HUES64 (cell line): ENCODE data around the gene TWNK.

ENCODE experiments used
- H3K27ac ChIP-seq: 2 replicates; pipeline ENCODE4 v1.7.0; 2013; ENCODE audit warnings: low read depth, low read length, inconsistent platforms
- H3K27me3 ChIP-seq: 2 replicates; pipeline ENCODE4 v1.6.1; 2013; ENCODE audit warnings: mild to moderate bottlenecking, low read length; ENCODE audit not compliant: insufficient read depth
- H3K36me3 ChIP-seq: 2 replicates; pipeline ENCODE4 v1.6.1; 2013; ENCODE audit warnings: mild to moderate bottlenecking, low read length; ENCODE audit not compliant: insufficient read depth
- H3K4me1 ChIP-seq: 2 replicates; pipeline ENCODE4 v1.6.1; 2013; ENCODE audit warnings: mild to moderate bottlenecking, low read length, moderate library complexity; ENCODE audit not compliant: insufficient read depth
- H3K4me3 ChIP-seq: 2 replicates; pipeline ENCODE4 v1.5.1; 2013; ENCODE audit warnings: mild to moderate bottlenecking, low read length, moderate library complexity
- H3K9ac ChIP-seq: 2 replicates; pipeline ENCODE4 v1.6.1; 2013; ENCODE audit warnings: mild to moderate bottlenecking, low read depth, low read length
- H3K9me3 ChIP-seq: 2 replicates; pipeline ENCODE4 v1.6.1; 2013; ENCODE audit warnings: low read depth, low read length; ENCODE audit not compliant: insufficient read depth
- WGBS: fragments of 150-250, 120-280 bp; methylation state at CpG from one replicate; pipeline ENCODE4 v1.1.7; 2013; ENCODE audit warnings: missing lambda C conversion rate; 5-methylcytosine and 5-hydroxymethylcytosine counted together

TWNK gene

DNA sequence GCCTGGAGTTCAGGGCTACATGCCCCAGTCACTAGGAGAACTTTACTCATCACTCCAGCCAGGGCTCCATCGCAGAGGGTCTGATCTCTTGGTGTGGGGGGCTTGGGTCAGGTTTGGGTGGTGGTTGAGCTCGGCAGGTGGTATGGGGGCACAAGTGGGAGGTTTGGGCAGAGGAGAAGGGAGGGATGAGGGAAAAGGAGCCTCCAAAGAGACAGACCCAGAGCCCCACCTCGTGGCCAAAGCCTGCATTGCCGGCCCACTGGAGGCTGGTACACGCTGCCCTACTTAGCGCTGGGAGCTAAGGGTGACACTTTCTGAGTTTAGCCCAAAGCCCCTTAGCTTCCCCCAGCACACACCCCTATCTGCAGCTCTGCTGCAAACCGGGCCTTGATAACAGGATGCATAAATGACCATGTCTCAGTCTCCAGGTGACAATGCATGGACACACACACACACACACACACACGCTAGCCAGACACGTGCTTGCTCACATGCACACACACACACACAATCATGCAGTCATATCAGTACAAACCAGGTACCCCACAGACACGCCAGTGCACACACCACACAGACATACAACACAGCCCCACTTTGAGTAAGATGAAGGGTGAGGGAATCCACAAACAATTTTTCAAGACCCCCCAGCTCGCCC, 27.0 kb downstream of the TWNK start:
- Histone ChIP-seq H3K36me3 (no peaks in the 10 kb centered on the region), H3K4me1 (no peaks in the 10 kb centered on the region), H3K9me3 (no peaks in the 10 kb centered on the region), H3K27me3 (peaks cover 48% of the 10 kb centered on the region), H3K27ac (no peak overlapping the region), H3K4me3 (no peak overlapping the region), H3K9ac (no peak overlapping the region)
- WGBS = 28% methylated on average over 10 of the region's 11 CpGs

DNA sequence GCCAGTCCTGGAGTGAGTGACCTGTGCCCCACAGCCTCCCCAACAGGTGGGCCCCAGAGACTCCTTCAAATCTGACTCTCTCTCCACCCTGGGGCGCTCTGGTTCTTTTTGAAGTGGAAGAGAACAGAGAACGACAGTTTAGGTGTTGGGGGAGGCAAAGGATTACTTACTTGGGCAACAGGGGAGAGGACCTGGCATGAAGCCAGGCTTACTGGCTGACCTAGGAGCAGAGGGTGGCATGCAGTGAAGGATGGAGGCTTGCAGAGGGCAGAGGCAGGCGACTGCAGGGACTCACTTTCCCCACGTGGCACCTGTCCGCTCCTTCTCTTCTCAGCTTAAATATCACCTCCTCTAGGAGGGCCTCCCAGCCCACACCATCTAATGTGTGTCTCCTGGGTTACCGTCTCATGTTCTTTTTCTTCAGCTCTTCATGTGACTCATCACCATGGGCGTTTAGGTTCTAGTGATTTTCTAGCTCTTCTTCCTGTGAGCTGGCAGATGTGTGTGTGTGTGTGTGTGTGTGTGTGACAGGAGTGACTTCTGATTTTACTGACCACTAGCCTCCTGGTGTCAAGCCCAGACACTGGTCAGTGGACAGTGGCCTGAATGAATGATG, 27.7 kb downstream of the TWNK start:
- Histone ChIP-seq H3K27me3 (peaks cover 54% of the 10 kb centered on the region), H3K4me3 (no peak overlapping the region), H3K4me1 (no peaks in the 10 kb centered on the region), H3K9me3 (no peaks in the 10 kb centered on the region), H3K36me3 (no peaks in the 10 kb centered on the region), H3K9ac (no peak overlapping the region), H3K27ac (no peak overlapping the region)
- 54% methylated on average over 6 of the region's 7 CpGs for WGBS

DNA sequence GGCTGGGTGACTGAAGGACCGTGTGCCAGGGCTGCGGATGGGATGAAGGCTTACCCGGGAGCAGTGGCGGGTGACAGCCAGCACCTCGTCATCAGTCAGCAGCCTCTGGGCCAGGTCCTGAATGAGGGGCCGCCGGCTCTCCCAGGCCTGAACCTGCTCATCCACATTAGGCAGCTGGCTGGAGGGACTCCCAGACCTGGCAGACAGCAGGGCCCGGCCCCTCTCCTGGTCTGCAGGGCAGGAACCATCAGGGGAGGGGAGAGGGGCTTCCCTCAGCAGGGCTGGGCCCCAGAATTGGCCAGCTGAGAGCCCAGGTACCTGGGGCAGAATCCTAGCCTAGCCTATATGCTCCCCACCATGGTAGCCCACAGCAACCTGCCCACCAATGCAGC, 28.2 kb downstream of the TWNK start:
- no peak overlapping the region for H3K9ac ChIP-seq
- H3K9me3 ChIP-seq = no peaks in the 10 kb centered on the region
- H3K27ac ChIP-seq = no peak overlapping the region
- H3K36me3 ChIP-seq = no peaks in the 10 kb centered on the region
- peaks cover 58% of the 10 kb centered on the region for H3K27me3 ChIP-seq
- H3K4me1 ChIP-seq = no peaks in the 10 kb centered on the region
- H3K4me3 ChIP-seq = no peak overlapping the region
- WGBS = 89% methylated on average over 8 of the region's 8 CpGs

DNA sequence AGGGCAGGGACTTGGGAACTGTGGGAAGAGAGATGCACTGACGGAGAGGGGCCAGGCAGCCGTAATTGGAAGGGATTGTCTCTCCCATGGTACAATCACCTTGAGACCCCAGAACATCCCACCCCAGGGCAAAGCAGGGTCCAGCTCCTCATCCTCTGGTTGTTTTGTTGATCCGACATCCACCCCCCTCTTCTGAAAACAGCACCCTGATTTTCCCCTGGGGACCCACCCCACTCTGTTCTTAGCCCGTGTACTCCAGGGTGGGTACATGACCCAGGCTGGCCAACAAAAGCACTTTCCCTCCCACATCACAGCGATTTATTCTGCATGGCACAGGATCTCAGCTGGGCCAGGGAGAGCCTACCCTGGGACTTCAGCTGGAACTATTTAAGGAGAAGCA, 29.5 kb downstream of the TWNK start:
- Histone ChIP-seq H3K9me3 (no peaks in the 10 kb centered on the region), H3K4me3 (no peak overlapping the region), H3K27ac (no peak overlapping the region), H3K4me1 (no peaks in the 10 kb centered on the region), H3K27me3 (peaks cover 66% of the 10 kb centered on the region), H3K9ac (no peak overlapping the region), H3K36me3 (no peaks in the 10 kb centered on the region)
- 54% methylated on average over 5 of the region's 5 CpGs for WGBS

- no peaks in the 10 kb centered on the region for H3K36me3 ChIP-seq
- no peaks in the 10 kb centered on the region for H3K9me3 ChIP-seq
- peak overlapping the region; percentile 43 for H3K4me3 ChIP-seq
- peaks cover 66% of the 10 kb centered on the region for H3K27me3 ChIP-seq
- no peak overlapping the region for H3K27ac ChIP-seq
- 10% methylated on average over 20 of the region's 20 CpGs for WGBS
- no peak overlapping the region for H3K9ac ChIP-seq
- no peaks in the 10 kb centered on the region for H3K4me1 ChIP-seq
Measured at GRCh38 chr10:101018118-101018599, 30.8 kb downstream of the TWNK start.

GRCh38 chr10:101018600-101019439, 31.5 kb downstream of the TWNK start:
- Histone ChIP-seq H3K4me1 (no peaks in the 10 kb centered on the region), H3K9me3 (no peaks in the 10 kb centered on the region), H3K4me3 (peak overlapping the region; percentile 43), H3K27ac (no peak overlapping the region), H3K9ac (peak overlapping the region; percentile 3; the same call in 1 of the 2 replicates), H3K36me3 (no peaks in the 10 kb centered on the region), H3K27me3 (peaks cover 66% of the 10 kb centered on the region)
- whole genome bisulfite sequencing = 8% methylated on average over 45 of the region's 45 CpGs

DNA sequence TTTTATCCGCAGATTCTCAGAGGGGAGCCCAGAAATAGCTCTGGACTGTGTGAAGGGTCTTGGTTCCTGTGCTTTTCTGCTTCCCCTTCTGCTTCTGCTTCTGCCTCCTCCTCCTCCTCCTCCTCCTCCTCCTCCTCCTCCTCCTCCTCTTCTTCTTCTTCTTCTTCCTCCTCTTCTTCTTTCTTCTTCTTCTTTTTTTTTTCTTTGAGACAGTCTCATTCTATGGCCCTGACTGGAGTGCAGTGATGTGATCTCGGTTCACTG, 32.0 kb downstream of the TWNK start:
- 48% methylated on average over 2 of the region's 2 CpGs for WGBS
- H3K4me3 ChIP-seq = peak overlapping the region; percentile 43; the same call in 1 of the 2 replicates
- H3K9me3 ChIP-seq = no peaks in the 10 kb centered on the region
- peaks cover 65% of the 10 kb centered on the region for H3K27me3 ChIP-seq
- H3K36me3 ChIP-seq = no peaks in the 10 kb centered on the region
- H3K4me1 ChIP-seq = no peaks in the 10 kb centered on the region
- H3K9ac ChIP-seq = no peak overlapping the region
- H3K27ac ChIP-seq = no peak overlapping the region

DNA sequence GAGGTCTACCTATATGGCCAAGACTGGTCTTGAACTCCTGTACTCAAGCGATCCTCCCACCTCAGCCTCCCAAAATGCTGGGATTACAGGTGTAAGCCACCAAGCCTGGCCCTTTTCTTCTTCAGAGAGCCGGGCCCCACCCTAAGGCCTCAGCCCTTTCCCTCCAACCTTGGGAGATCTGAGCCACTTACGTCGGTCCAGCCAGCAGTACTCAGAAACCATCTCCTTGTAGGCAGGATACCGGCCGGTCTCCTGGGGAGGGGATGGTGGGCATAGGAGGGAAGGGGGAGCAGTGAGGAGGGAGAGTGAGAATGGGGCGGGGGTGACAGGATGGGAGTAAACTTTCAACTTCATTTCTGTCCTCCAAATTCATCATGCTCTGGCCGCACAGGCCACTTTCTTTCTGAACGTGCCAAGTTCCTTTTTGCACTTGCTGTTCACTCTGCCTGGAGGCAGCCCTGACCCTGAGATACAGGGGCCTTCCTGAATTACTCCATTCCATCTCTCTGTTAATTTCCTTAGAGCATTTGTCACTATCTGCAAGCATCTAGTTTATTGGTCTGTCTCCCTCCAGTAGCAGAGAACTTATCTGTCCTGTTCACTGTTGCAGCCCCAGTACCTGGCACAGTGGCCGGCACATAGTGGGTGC, 33.2 kb downstream of the TWNK start:
- 76% methylated on average over 10 of the region's 10 CpGs for WGBS
- Histone ChIP-seq H3K9ac (no peak overlapping the region), H3K27ac (no peak overlapping the region), H3K36me3 (no peaks in the 10 kb centered on the region), H3K27me3 (peaks cover 54% of the 10 kb centered on the region), H3K9me3 (no peaks in the 10 kb centered on the region), H3K4me3 (no peak overlapping the region), H3K4me1 (no peaks in the 10 kb centered on the region)

DNA sequence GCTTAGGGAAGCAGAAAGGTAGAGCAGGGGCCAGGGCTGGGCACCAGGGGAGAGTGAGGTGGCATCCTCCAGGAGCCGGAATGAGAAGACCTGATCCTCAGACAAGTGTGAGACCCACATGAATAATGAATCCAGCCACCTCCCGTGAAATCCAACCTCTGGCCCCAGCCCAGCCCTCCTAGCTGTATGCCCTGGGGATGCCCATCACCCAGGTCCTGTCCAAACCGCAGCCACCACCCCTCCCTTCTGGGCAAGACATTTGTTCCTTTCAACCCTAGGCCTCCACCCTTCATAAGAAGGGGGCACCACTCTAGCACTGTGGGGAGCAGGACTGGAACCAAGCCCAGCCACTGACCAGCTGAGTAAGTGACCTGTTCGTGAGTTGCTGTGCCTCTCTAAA, 33.9 kb downstream of the TWNK start:
- Histone ChIP-seq H3K9me3 (no peaks in the 10 kb centered on the region), H3K4me1 (no peaks in the 10 kb centered on the region), H3K36me3 (no peaks in the 10 kb centered on the region), H3K27me3 (peaks cover 48% of the 10 kb centered on the region), H3K27ac (no peak overlapping the region), H3K9ac (no peak overlapping the region), H3K4me3 (no peak overlapping the region)
- WGBS = 84% methylated on average over 4 of the region's 4 CpGs

DNA sequence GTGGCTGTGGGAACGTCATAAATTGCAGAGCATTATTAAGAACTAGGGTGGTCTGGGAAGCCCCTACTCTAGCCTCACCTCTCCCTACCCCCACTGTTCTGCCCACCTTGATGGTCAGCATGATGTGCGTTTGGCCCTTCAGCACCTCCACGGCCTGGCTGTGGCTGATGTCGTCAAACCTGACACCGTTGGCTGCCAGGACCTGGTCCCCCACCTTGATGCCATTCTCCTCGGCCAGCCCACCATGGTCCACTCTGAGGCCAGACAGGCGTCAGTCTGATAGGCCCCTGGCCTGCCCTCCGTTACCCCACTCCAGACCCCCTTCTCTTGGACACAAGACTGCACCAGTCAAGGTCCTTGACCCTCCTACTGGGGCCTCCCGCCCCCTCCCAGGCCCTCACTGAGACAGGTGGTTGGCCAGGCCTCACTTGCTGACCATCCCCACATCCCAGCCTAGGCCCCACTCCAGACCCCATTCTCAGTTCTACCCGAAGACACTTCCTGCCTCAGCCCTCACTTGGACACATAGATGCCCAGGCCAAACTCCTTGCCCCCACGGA, 34.4 kb downstream of the TWNK start:
- H3K4me1 ChIP-seq = peaks cover 4% of the 10 kb centered on the region; the same call in 1 of the 2 replicates
- H3K9ac ChIP-seq = no peak overlapping the region
- no peaks in the 10 kb centered on the region for H3K9me3 ChIP-seq
- H3K27me3 ChIP-seq = peaks cover 43% of the 10 kb centered on the region
- 89% methylated on average over 11 of the region's 11 CpGs for WGBS
- no peaks in the 10 kb centered on the region for H3K36me3 ChIP-seq
- no peak overlapping the region for H3K27ac ChIP-seq
- H3K4me3 ChIP-seq = no peak overlapping the region
